Endothelial cell (in vitro differentiated cells): ENCODE results near the gene AGR2. TPM values are rescaled to one million over a fixed set of nuclear protein-coding genes. Genes with fewer than 3 reads are reported as not detected.

ENCODE experiments used
- DNase-seq: peaks from one replicate; pipeline ENCODE4 v3.0.0; 2021; ENCODE audit warnings: low spot score
- H3K27ac Mint-ChIP-seq: one replicate; pipeline ENCODE4 v1.8.0; 2021; ENCODE audit warnings: mixed read lengths, inconsistent platforms; ENCODE audit not compliant: unreplicated experiment
- H3K27me3 Mint-ChIP-seq: one replicate; pipeline ENCODE4 v1.8.0; 2021; ENCODE audit warnings: mild to moderate bottlenecking, moderate library complexity, mixed read lengths, inconsistent platforms; ENCODE audit not compliant: unreplicated experiment
- H3K36me3 Mint-ChIP-seq: one replicate; pipeline ENCODE4 v1.8.0; 2021; ENCODE audit warnings: mild to moderate bottlenecking, low read depth, mixed read lengths, inconsistent platforms; ENCODE audit not compliant: unreplicated experiment
- H3K4me1 Mint-ChIP-seq: one replicate; pipeline ENCODE4 v1.8.0; 2021; ENCODE audit warnings: mild to moderate bottlenecking, mixed read lengths, inconsistent platforms; ENCODE audit not compliant: unreplicated experiment
- H3K4me3 Mint-ChIP-seq: one replicate; pipeline ENCODE4 v1.8.0; 2021; ENCODE audit warnings: mild to moderate bottlenecking, mixed read lengths, inconsistent platforms; ENCODE audit not compliant: unreplicated experiment
- H3K9me3 Mint-ChIP-seq: one replicate; pipeline ENCODE4 v1.8.0; 2021; ENCODE audit warnings: mixed read lengths, inconsistent platforms; ENCODE audit not compliant: unreplicated experiment
- CTCF ChIP-seq: fragments of 200-600 bp; sonication (generic); IDR thresholded peaks from one replicate; pipeline ENCODE4 v1.5.0; 2021; ENCODE audit warnings: antibody characterized with exemption; ENCODE audit not compliant: unreplicated experiment
- total RNA-seq: library from RNA; stranded (reverse); fragmentation: NEBNext Ultra II Directional; extraction: Animal tissue kit (Norgen Biotek cat#: 25700); gene quantifications from one replicate; pipeline ENCODE4 v1.2.1, GENCODE V29; 2021; ENCODE audit not compliant: unreplicated experiment

Gene AGR2
- total RNA-seq, 1 donor from 2014 or later, result not detected

- H3K9me3 Mint-ChIP-seq, result no peaks in the 10 kb centered on the region
- no peak overlapping the region for H3K4me3 Mint-ChIP-seq
- no peak overlapping the region for H3K27ac Mint-ChIP-seq
- H3K4me1 Mint-ChIP-seq, result no peaks in the 10 kb centered on the region
- TF ChIP-seq CTCF, result no peak
- H3K36me3 Mint-ChIP-seq, result peaks cover 11% of the 10 kb centered on the region
- no peak for DNase-seq
- H3K27me3 Mint-ChIP-seq, result peaks cover 2% of the 10 kb centered on the region
Measured at GRCh38 chr7:16779051-16779450, 25.7 kb downstream of the AGR2 start.

GRCh38 chr7:16778476-16778875 is 26.3 kb downstream of the AGR2 start:
- peaks cover 7% of the 10 kb centered on the region for H3K36me3 Mint-ChIP-seq
- H3K27me3 Mint-ChIP-seq, result peaks cover 2% of the 10 kb centered on the region
- DNase-seq, result no peak
- no peak for TF ChIP-seq CTCF
- H3K9me3 Mint-ChIP-seq, result no peaks in the 10 kb centered on the region
- H3K4me3 Mint-ChIP-seq, result no peak overlapping the region
- H3K4me1 Mint-ChIP-seq, result no peaks in the 10 kb centered on the region
- H3K27ac Mint-ChIP-seq, result no peak overlapping the region

GRCh38 chr7:16776053-16776452 is 28.7 kb downstream of the AGR2 start:
- Mint-ChIP-seq H3K27ac (no peak overlapping the region), H3K27me3 (peaks cover 2% of the 10 kb centered on the region), H3K4me3 (no peak overlapping the region), H3K4me1 (peaks cover 8% of the 10 kb centered on the region), H3K36me3 (no peaks in the 10 kb centered on the region), H3K9me3 (no peaks in the 10 kb centered on the region)
- DNase-seq, result no peak
- TF ChIP-seq CTCF, result no peak

GRCh38 chr7:16774986-16775385 is 29.8 kb downstream of the AGR2 start:
- H3K27ac Mint-ChIP-seq, result no peak overlapping the region
- H3K4me3 Mint-ChIP-seq, result no peak overlapping the region
- no peaks in the 10 kb centered on the region for H3K36me3 Mint-ChIP-seq
- no peak for TF ChIP-seq CTCF
- DNase-seq, result no peak
- H3K27me3 Mint-ChIP-seq, result peaks cover 2% of the 10 kb centered on the region
- H3K4me1 Mint-ChIP-seq, result peaks cover 12% of the 10 kb centered on the region
- no peaks in the 10 kb centered on the region for H3K9me3 Mint-ChIP-seq

- no peak for TF ChIP-seq CTCF
- Mint-ChIP-seq H3K36me3 (no peaks in the 10 kb centered on the region), H3K9me3 (no peaks in the 10 kb centered on the region), H3K27ac (no peak overlapping the region), H3K4me1 (peaks cover 12% of the 10 kb centered on the region), H3K27me3 (peaks cover 2% of the 10 kb centered on the region), H3K4me3 (no peak overlapping the region)
- no peak for DNase-seq
Measured at GRCh38 chr7:16774294-16774693, 30.5 kb downstream of the AGR2 start.
